ENCODE measurements around the gene TOP2B. TPM values are rescaled to one million over a fixed set of nuclear protein-coding genes. Genes with fewer than 3 reads are reported as not detected.

TOP2B gene
- total and polyA plus RNA-seq, 9 of the 15 experiments (the other 6 are each of a cell fraction or from before 2014, with no cell fraction given) = 45.3 to 186 (median 134) TPM

- ChIA-PET POLR2A (interaction anchor here (0.6 to 1.2 kb wide), 2 partner anchors 11 to 76 kb away, joined by 3 to 4 read pairs; no protein-coding TSS in a partner anchor), CTCF (ENCODE audit: low intra/inter-chr PET ratio) (no interaction called here)
- FAIRE-seq (no peak), ATAC-seq (no peak; the same call in 2 of the 3 replicates), DNase-seq (ENCODE audit: extremely low read depth in 1 of 4, low spot score in 3 of 4) (peak in 3 of 4 experiments; percentile 66 to 76 (median 68))
- H3K79me2 ChIP-seq (ENCODE audit: control insufficient read depth, insufficient read depth, low read length) = peaks cover 41% of the 10 kb centered on the region
- H3K9me1 ChIP-seq (ENCODE audit: control insufficient read depth, insufficient read depth, low read length) = no peaks in the 10 kb centered on the region
- H4K20me1 ChIP-seq (replicated peaks; ENCODE audit: control insufficient read depth, insufficient read depth, low read length) = peaks cover 20% of the 10 kb centered on the region; the same call in 1 of the 2 replicates
- peak overlapping the region; percentile 96 for H3K4me2 ChIP-seq (ENCODE audit: insufficient read depth, low read length)
- H3K9ac ChIP-seq (ENCODE audit: insufficient read depth in 1 of 2, low read depth in 2 of 2, low read length in 2 of 2) = peak overlapping the region; percentile 67 to 99; a peak in 3 of 4 replicates
- 28% methylated on average over 12 of the region's 14 CpGs for WGBS (ENCODE audit: insufficient coverage, low coverage, missing lambda C conversion rate)
- H3K9me3 ChIP-seq (replicated peaks; ENCODE audit: control insufficient read depth, insufficient read depth, low read depth, low read length) = no peaks in the 10 kb centered on the region
- H3K4me1 ChIP-seq (replicated peaks in 1 of 2; ENCODE audit: control insufficient read depth in 2 of 2, insufficient read depth in 2 of 2, low read length in 2 of 2) = peaks cover 9 to 20% of the 10 kb centered on the region in 2 experiments
- peak overlapping the region; percentile 93 for H3K27ac ChIP-seq (ENCODE audit: extremely low read depth, low read depth, low read length)
- H3K27me3 ChIP-seq (ENCODE audit: control insufficient read depth in 2 of 2, insufficient read depth in 2 of 2, low read length in 2 of 2) = no peaks in the 10 kb centered on the region; a peak in 1 of 5 replicates
- H3K36me3 ChIP-seq (ENCODE audit: control insufficient read depth, insufficient read depth, low read length) = peaks cover 4% of the 10 kb centered on the region; the same call in 2 of the 3 replicates
- in situ Hi-C loops (cut with MboI) (no loop called here), intact Hi-C loops (cut with micrococcal nuclease) (loop anchor here (2.0 kb wide), 1 partner anchor 123 kb away; no protein-coding TSS in a partner anchor)
- H3K4me3 ChIP-seq = peak overlapping the region; percentile 75
- H2AFZ ChIP-seq (ENCODE audit: low read depth, low read length) = peak overlapping the region; percentile 93
- BruUV-seq (replicated peaks) = TSS peak; percentile 76
- TF ChIP-seq GTF2E2 (tag; IDR thresholded peaks at IDR 0.05) = peak; percentile 67; the same call in 1 of the 2 replicates
- TF ChIP-seq NCOA4 (IDR thresholded peaks at IDR 0.05; ENCODE audit: partially characterized antibody) = no peak
- no peak for TF ChIP-seq MAFF (IDR thresholded peaks at IDR 0.05; ENCODE audit: low read length)
- TF ChIP-seq MGA (IDR thresholded peaks at IDR 0.05) = no peak
- peak; percentile 2; the same call in 1 of the 2 replicates for TF ChIP-seq EP300 (IDR thresholded peaks at IDR 0.05; ENCODE audit: low read length)
- no peak for TF ChIP-seq NR2C2 (CRISPR knock-in tag; IDR thresholded peaks at IDR 0.05)
- peak; percentile 10; the same call in 1 of the 2 replicates for TF ChIP-seq NR2C2 (tag; IDR thresholded peaks at IDR 0.05)
- TF ChIP-seq TCFL5 (CRISPR knock-in tag; conservative IDR thresholded peaks at IDR 0.05) = no peak
- TF ChIP-seq FOXK2 (conservative IDR thresholded peaks at IDR 0.05 in 1 of 2, IDR thresholded peaks at IDR 0.05 in 1 of 2; ENCODE audit: low read depth in 2 of 2) = 0 out of 4 replicates have a peak, but pooled peaks of 1 of the 2 experiments have one; percentile 13
Measured at GRCh38 chr3:25665315-25666280, 891 bp upstream of the TOP2B start.
